ENCODE results near the gene ZFPM1.

The ZFPM1 gene

GRCh38 chr16:88435437-88436355 lies 17.4 kb upstream of the ZFPM1 start:
- no peak for DNase-seq

DNA sequence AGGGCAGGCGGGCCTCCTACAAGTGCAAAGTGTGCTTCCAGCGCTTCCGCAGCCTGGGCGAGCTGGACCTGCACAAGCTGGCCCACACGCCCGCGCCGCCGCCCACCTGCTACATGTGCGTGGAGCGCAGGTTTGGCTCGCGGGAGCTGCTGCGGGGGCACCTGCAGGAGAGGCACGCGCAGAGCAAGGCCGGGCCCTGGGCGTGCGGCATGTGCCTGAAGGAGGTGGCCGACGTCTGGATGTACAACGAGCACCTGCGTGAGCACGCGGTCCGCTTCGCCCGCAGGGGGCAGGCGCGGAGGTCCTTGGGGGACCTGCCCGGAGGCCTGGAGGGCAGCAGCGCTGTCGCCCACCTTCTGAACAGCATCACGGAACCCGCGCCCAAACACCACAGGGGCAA lies 16.3 kb upstream of the ZFPM1 start:
- DNase-seq, result no peak

DNA sequence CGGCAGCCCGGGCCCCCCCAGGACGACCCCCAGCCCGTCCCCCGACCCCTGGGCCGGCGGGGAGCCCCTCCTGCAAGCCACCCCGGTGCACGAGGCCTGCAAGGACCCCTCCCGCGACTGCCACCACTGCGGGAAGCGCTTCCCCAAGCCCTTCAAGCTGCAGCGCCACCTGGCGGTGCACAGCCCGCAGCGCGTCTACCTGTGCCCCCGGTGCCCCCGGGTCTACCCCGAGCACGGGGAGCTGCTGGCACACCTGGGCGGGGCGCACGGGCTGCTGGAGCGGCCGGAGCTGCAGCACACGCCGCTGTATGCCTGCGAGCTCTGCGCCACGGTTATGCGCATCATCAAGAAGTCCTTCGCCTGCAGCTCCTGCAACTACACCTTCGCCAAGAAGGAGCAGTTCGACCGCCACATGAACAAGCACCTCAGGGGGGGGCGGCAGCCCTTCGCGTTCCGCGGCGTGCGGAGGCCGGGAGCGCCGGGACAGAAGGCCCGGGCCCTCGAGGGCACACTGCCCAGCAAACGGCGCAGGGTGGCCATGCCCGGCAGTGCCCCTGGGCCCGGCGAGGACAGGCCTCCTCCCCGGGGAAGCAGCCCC lies 15.6 kb upstream of the ZFPM1 start:
- DNase-seq, result peak; percentile 46

DNA sequence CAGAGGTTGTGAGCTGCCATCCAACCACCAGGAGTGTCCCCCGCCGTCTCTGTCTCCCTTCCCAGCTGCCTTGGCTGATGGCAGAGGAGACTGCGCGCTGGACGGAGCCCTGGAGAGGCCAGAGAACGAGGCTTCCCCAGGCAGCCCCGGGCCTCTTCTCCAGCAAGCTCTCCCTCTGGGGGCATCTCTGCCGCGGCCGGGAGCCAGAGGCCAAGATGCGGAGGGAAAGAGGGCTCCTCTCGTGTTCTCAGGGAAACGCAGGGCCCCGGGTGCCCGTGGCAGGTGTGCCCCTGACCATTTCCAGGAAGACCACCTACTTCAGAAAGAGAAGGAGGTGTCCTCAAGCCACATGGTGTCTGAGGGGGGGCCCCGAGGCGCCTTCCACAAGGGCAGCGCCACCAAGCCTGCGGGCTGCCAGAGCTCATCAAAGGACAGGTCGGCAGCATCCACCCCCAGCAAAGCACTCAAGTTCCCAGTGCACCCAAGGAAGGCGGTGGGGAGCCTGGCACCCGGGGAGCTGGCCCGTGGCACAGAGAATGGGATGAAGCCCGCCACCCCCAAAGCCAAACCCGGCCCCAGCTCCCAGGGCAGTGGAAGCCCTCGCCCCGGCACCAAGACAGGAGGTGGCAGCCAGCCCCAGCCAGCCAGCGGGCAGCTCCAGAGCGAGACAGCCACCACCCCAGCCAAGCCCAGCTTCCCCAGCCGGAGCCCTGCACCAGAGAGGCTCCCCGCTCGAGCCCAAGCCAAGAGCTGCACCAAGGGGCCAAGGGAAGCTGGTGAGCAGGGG lies 14.8 kb upstream of the ZFPM1 start:
- no peak for DNase-seq

DNA sequence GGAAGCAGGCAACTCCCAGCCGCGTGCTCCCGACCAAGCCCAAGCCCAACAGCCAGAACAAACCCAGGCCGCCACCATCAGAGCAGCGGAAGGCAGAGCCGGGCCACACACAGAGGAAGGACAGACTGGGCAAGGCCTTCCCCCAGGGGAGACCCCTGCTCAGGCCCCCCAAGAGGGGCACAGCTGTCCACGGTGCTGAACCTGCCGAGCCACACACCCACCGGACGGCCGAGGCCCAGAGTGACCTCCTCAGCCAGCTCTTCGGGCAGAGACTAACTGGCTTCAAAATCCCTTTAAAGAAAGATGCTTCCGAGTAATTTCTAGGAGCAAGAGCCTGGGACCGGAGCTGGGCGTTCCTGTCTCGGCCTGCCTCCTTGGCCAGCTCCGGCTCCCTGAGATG lies 14.1 kb upstream of the ZFPM1 start:
- no peak for DNase-seq

DNA sequence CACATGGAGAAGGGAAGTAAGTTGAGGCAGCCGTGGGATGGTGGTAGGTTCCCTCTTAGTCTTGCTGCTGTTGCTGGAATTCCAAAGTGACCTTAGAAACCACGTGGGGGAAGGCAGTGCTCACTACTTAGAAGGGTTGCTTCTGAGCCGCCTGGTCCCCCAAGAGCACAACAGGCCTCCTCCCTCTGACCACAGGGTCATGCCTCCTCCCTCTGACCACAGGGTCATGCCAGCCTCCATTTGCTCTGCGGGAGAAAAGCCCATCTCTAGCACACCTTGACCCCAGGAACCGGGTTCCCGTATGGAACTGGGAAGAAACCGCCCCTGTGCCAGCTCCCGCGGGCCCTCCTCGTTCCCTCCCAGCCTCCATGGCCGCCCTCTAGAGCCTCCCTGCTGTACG lies 13.4 kb upstream of the ZFPM1 start:
- no peak for DNase-seq

- DNase-seq, result no peak
Observed at GRCh38 chr16:88440111-88440510, 13.0 kb upstream of the ZFPM1 start.

DNA sequence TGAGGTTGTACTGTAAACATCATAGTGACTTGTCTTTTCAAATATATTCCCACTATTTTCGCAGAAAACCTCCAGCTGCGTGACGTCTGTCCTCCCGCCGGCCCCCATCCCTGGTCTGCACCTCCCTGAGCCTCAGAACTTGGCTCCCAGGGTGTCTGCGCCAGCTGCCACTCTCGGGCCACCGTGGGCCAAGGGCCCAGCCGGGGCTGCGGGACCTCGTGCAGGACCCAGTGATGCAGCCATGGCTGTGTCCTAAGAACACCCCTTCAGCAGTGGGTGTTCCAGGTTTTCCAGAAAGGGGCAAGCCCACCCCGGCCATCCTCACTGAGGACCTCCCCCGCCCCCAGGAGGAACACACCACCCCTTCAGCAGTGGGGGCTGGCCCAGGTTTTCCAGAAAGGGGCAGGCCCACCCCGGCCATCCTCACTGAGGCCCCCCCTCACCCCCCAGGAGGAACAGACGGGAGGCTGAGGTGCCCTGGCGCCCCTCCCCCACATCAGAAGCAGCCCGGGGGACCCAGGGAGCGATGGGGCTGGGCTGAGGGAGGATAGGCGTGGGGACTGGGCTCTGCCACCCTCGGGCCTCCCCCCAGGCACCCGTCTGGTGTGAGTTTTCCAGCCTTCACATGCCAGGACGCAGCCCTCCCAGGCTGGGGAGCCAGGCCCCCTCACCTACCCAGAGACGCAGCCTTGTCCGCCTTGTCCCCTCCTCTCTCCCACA lies 12.2 kb upstream of the ZFPM1 start:
- DNase-seq, result no peak

GRCh38 chr16:88441460-88441859 lies 11.6 kb upstream of the ZFPM1 start:
- DNase-seq, result no peak

DNA sequence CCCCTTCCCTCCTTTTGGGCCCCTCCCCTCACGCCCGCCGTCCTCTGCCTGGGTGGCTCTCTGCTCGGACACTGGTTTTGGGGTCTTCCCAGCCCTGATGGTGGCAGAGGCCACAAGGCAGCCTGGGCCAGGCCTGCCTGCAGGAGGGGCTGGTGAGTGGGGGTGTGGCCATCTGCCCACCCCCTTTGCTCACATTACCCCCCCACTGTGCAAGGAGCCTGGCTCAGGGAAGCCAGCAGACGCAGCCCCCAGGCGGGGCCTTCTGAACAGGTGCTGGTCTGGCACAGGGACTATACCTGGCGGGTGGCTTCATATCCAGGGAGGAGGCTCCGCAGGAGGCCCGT lies 10.7 kb upstream of the ZFPM1 start:
- peak; percentile 93 for DNase-seq

- DNase-seq, result peak; percentile 97
Observed at GRCh38 chr16:88442727-88443576, 10.1 kb upstream of the ZFPM1 start.

- no peak for DNase-seq
Observed at GRCh38 chr16:88444826-88445582, 8.1 kb upstream of the ZFPM1 start.

- DNase-seq, result no peak
Observed at GRCh38 chr16:88445583-88445960, 7.5 kb upstream of the ZFPM1 start.

DNA sequence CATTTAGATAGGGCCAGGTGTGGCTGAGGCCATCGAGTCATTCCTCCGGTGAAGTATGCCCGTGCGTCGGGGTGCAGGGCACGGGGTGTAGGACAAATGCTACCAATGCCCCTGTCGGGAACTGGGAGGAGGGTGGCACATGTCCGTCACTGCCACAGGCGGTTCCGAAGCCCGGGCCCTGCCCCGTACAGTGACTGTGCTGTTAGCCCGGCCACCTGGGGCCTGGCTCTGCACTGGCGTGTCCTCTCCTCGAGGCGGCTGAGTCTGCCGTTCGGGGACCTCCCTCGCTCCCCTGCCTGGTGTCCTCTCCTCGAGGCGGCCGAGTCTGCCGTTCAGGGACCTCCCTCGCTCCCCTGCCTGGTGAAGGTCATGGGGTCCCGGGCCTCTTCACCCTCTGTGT lies 7.0 kb upstream of the ZFPM1 start:
- no peak for DNase-seq

GRCh38 chr16:88446736-88447135 lies 6.3 kb upstream of the ZFPM1 start:
- no peak for DNase-seq

- no peak for DNase-seq
Observed at GRCh38 chr16:88447881-88448280, 5.2 kb upstream of the ZFPM1 start.

- peak; percentile 78 for DNase-seq
Observed at GRCh38 chr16:88448461-88449266, 4.4 kb upstream of the ZFPM1 start.

GRCh38 chr16:88449267-88449561 lies 3.9 kb upstream of the ZFPM1 start:
- peak; percentile 31 for DNase-seq

DNA sequence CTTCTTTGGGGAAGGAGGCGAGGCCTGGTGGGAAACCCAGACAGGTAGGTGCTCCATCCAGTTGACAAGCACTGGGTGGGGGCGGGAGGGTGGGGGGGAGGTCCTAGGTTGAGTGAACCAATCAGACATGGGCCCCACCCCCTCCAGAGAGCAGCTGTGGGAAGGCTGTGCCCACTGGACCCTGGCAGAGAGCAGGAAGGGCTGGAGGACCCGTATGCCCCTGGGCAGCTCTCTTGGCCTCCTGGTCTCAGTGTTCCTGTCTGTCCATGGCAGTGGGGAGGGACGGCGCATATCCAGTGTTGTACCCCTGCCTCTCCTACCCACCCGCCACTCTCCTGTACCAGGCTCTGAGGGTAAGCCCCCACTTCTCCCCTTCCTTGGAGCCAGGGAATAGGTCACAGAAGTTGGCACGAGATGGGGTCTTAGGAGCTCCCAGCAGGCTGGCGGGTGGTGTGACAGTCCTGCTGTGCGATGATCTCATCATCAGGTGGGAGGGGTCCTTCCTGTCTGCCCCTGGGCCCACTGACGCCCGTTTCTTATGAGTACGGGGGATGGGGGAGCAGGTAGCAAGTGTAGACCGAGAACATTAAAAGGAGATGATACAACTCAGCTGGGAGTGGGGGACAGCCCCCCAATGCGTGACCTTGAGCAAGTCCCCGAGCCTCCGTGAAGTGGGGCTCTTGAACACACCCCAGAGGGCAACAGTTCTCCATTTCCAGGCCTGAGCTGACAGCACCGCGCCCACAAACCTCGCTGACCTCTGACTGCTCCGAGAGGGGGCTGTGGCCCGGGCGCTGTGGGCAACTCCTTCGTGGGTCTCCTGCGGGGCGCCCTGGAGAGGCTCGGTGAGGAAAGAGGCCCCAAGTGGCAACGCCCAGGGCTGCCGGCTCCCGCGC lies 1.2 kb upstream of the ZFPM1 start:
- peak; percentile 51 for DNase-seq
